Measurements from ENCODE around the gene DYRK3. TPM values are rescaled to one million over a fixed set of nuclear protein-coding genes. Genes with fewer than 3 reads are reported as not detected.

DYRK3 gene
- total RNA-seq, 2 experiments from 2014 or later = 9.5 to 12.7 TPM

- ATAC-seq = no peak
- DNase-seq = no peak
- H3K27ac Mint-ChIP-seq = no peak overlapping the region
Observed at GRCh38 chr1:206666954-206667665, 31.8 kb downstream of the DYRK3 start.

GRCh38 chr1:206668351-206668750, 33.0 kb downstream of the DYRK3 start:
- H3K9me3 Mint-ChIP-seq (ENCODE audit: low read depth) = no peaks in the 10 kb centered on the region
- H3K36me3 Mint-ChIP-seq = no peaks in the 10 kb centered on the region
- ATAC-seq = no peak
- H3K4me3 Mint-ChIP-seq = no peak overlapping the region
- no peak for DNase-seq
- no peak overlapping the region for H3K27ac Mint-ChIP-seq
- peaks cover 26% of the 10 kb centered on the region for H3K27me3 Mint-ChIP-seq
- H3K4me1 Mint-ChIP-seq = peaks cover 17% of the 10 kb centered on the region
- CTCF ChIA-PET = interaction anchor here (1.0 to 16.0 kb wide), 10 partner anchors 7 to 189 kb away, joined by 3 to 418 read pairs (median 6); partner anchors contain the start of genes DYRK3 and EIF2D

More at GRCh38 chr1:206666954-206667665, 31.8 kb downstream of the DYRK3 start:
- H3K9me3 Mint-ChIP-seq (ENCODE audit: low read depth) = no peaks in the 10 kb centered on the region
- H3K4me1 Mint-ChIP-seq = peaks cover 28% of the 10 kb centered on the region
- no peaks in the 10 kb centered on the region for H3K36me3 Mint-ChIP-seq
- H3K4me3 Mint-ChIP-seq = no peak overlapping the region
- CTCF ChIA-PET = interaction anchor here (1.0 to 16.0 kb wide), 13 partner anchors 5 to 246 kb away, joined by 3 to 418 read pairs (median 7); partner anchors contain the start of genes DYRK3, EIF2D and IKBKE
- H3K27me3 Mint-ChIP-seq = peaks cover 37% of the 10 kb centered on the region

- DNase-seq (no peak), ATAC-seq (no peak)
- Mint-ChIP-seq H3K27me3 (peaks cover 23% of the 10 kb centered on the region), H3K27ac (no peak overlapping the region), H3K4me1 (peaks cover 13% of the 10 kb centered on the region), H3K4me3 (no peak overlapping the region), H3K9me3 (ENCODE audit: low read depth) (no peaks in the 10 kb centered on the region), H3K36me3 (no peaks in the 10 kb centered on the region)
- CTCF ChIA-PET = interaction anchor here (0.9 to 16.0 kb wide), 8 partner anchors 8 to 190 kb away, joined by 3 to 418 read pairs (median 4); partner anchors contain the start of gene DYRK3
Observed at GRCh38 chr1:206668874-206669410, 33.6 kb downstream of the DYRK3 start.

- Mint-ChIP-seq H3K4me3 (no peak overlapping the region), H3K27me3 (peaks cover 7% of the 10 kb centered on the region)
- CTCF ChIA-PET = interaction anchor here (1.2 to 11.9 kb wide), 5 partner anchors 11 to 138 kb away, joined by 3 to 134 read pairs (median 5); partner anchors contain the start of gene DYRK3
Observed at GRCh38 chr1:206672011-206672688, 36.8 kb downstream of the DYRK3 start.

GRCh38 chr1:206672844-206673758, 37.8 kb downstream of the DYRK3 start:
- ATAC-seq = no peak
- H3K27ac Mint-ChIP-seq = no peak overlapping the region
- no peaks in the 10 kb centered on the region for H3K9me3 Mint-ChIP-seq (ENCODE audit: low read depth)

More at GRCh38 chr1:206672011-206672688, 36.8 kb downstream of the DYRK3 start:
- Mint-ChIP-seq H3K4me1 (peaks cover 11% of the 10 kb centered on the region), H3K27ac (no peak overlapping the region), H3K36me3 (no peaks in the 10 kb centered on the region), H3K9me3 (ENCODE audit: low read depth) (no peaks in the 10 kb centered on the region)
- DNase-seq (no peak), ATAC-seq (no peak)

GRCh38 chr1:206674236-206674635, 38.9 kb downstream of the DYRK3 start:
- H3K4me1 Mint-ChIP-seq = peaks cover 5% of the 10 kb centered on the region
- no peak overlapping the region for H3K27ac Mint-ChIP-seq
- no peak for ATAC-seq
- DNase-seq = no peak
- no peaks in the 10 kb centered on the region for H3K9me3 Mint-ChIP-seq (ENCODE audit: low read depth)
- peaks cover 7% of the 10 kb centered on the region for H3K27me3 Mint-ChIP-seq
- no peak overlapping the region for H3K4me3 Mint-ChIP-seq
- CTCF ChIA-PET = interaction anchor here (11.9 kb wide), 1 partner anchor 13 kb away, joined by 134 read pairs; no protein-coding TSS in a partner anchor
- H3K36me3 Mint-ChIP-seq = no peaks in the 10 kb centered on the region

More at GRCh38 chr1:206672844-206673758, 37.8 kb downstream of the DYRK3 start:
- no peak overlapping the region for H3K4me3 Mint-ChIP-seq
- CTCF ChIA-PET = interaction anchor here (1.1 to 11.9 kb wide), 7 partner anchors 12 to 239 kb away, joined by 3 to 134 read pairs (median 5); partner anchors contain the start of genes DYRK3 and EIF2D
- peaks cover 7% of the 10 kb centered on the region for H3K4me1 Mint-ChIP-seq
- H3K36me3 Mint-ChIP-seq = no peaks in the 10 kb centered on the region
- DNase-seq = no peak
- H3K27me3 Mint-ChIP-seq = peaks cover 7% of the 10 kb centered on the region

- CTCF ChIA-PET = interaction anchor here (11.9 kb wide), 1 partner anchor 14 kb away, joined by 134 read pairs; no protein-coding TSS in a partner anchor
- Mint-ChIP-seq H3K27ac (no peak overlapping the region), H3K4me3 (no peak overlapping the region), H3K27me3 (peaks cover 7% of the 10 kb centered on the region), H3K9me3 (ENCODE audit: low read depth) (no peaks in the 10 kb centered on the region), H3K4me1 (peaks cover 8% of the 10 kb centered on the region), H3K36me3 (no peaks in the 10 kb centered on the region)
- ATAC-seq = no peak
- DNase-seq = no peak
Observed at GRCh38 chr1:206674745-206675175, 39.4 kb downstream of the DYRK3 start.

GRCh38 chr1:206676499-206676898, 41.2 kb downstream of the DYRK3 start:
- Mint-ChIP-seq H3K9me3 (ENCODE audit: low read depth) (no peaks in the 10 kb centered on the region), H3K36me3 (no peaks in the 10 kb centered on the region), H3K4me1 (peaks cover 15% of the 10 kb centered on the region), H3K4me3 (no peak overlapping the region), H3K27ac (no peak overlapping the region), H3K27me3 (no peaks in the 10 kb centered on the region)
- CTCF ChIA-PET = interaction anchor here (0.9 to 11.9 kb wide), 3 partner anchors 15 to 58 kb away, joined by 3 to 134 read pairs (median 3); no protein-coding TSS in a partner anchor
- no peak for DNase-seq
- ATAC-seq = no peak

GRCh38 chr1:206678490-206678889, 43.2 kb downstream of the DYRK3 start:
- ATAC-seq = no peak
- H3K27me3 Mint-ChIP-seq = peaks cover 8% of the 10 kb centered on the region
- CTCF ChIA-PET = interaction anchor here (7.2 kb wide), 1 partner anchor 14 kb away, joined by 48 read pairs; no protein-coding TSS in a partner anchor
- no peak overlapping the region for H3K27ac Mint-ChIP-seq
- no peaks in the 10 kb centered on the region for H3K9me3 Mint-ChIP-seq (ENCODE audit: low read depth)
- DNase-seq = no peak
- no peaks in the 10 kb centered on the region for H3K36me3 Mint-ChIP-seq
- no peak overlapping the region for H3K4me3 Mint-ChIP-seq
- H3K4me1 Mint-ChIP-seq = peaks cover 15% of the 10 kb centered on the region

- ATAC-seq = peak; percentile 54
- Mint-ChIP-seq H3K4me1 (peaks cover 22% of the 10 kb centered on the region), H3K4me3 (peak overlapping the region; percentile 49), H3K27ac (peak overlapping the region; percentile 54), H3K36me3 (no peaks in the 10 kb centered on the region), H3K27me3 (peaks cover 10% of the 10 kb centered on the region), H3K9me3 (ENCODE audit: low read depth) (no peaks in the 10 kb centered on the region)
- DNase-seq = no peak
- CTCF ChIA-PET = interaction anchor here (0.6 to 7.2 kb wide), 8 partner anchors 15 to 232 kb away, joined by 3 to 48 read pairs (median 4); no protein-coding TSS in a partner anchor
Observed at GRCh38 chr1:206679738-206680211, 44.4 kb downstream of the DYRK3 start.

GRCh38 chr1:206680279-206680678, 44.9 kb downstream of the DYRK3 start:
- Mint-ChIP-seq H3K4me1 (peaks cover 22% of the 10 kb centered on the region), H3K36me3 (no peaks in the 10 kb centered on the region), H3K27ac (no peak overlapping the region), H3K4me3 (no peak overlapping the region), H3K9me3 (ENCODE audit: low read depth) (no peaks in the 10 kb centered on the region), H3K27me3 (peaks cover 10% of the 10 kb centered on the region)
- DNase-seq = no peak
- no peak for ATAC-seq
- CTCF ChIA-PET = interaction anchor here (1.0 to 7.2 kb wide), 7 partner anchors 16 to 231 kb away, joined by 3 to 48 read pairs (median 4); no protein-coding TSS in a partner anchor

- H3K9me3 Mint-ChIP-seq (ENCODE audit: low read depth) = no peaks in the 10 kb centered on the region
- ATAC-seq (no peak), DNase-seq (no peak)
- no peak overlapping the region for H3K4me3 Mint-ChIP-seq
- CTCF ChIA-PET = interaction anchor here (7.2 kb wide), 1 partner anchor 17 kb away, joined by 48 read pairs; no protein-coding TSS in a partner anchor
- H3K4me1 Mint-ChIP-seq = peaks cover 22% of the 10 kb centered on the region
- H3K27ac Mint-ChIP-seq = no peak overlapping the region
- peaks cover 10% of the 10 kb centered on the region for H3K27me3 Mint-ChIP-seq
- peaks cover 4% of the 10 kb centered on the region for H3K36me3 Mint-ChIP-seq
Observed at GRCh38 chr1:206681359-206681758, 46.0 kb downstream of the DYRK3 start.
